Keratinocyte (primary cell): ENCODE measurements around the gene CALML3.

Source experiments
- CTCF ChIP-seq, 3 experiments: IDR thresholded peaks in 1 of 3; conservative IDR thresholded peaks in 1 of 3; optimal IDR thresholded peaks in 1 of 3; 2 replicates in 2 of 3; 3 replicates in 1 of 3; pipeline versions ENCODE3 to v1.5.1; 2011; ENCODE audit warnings: low read length in 3 of 3, mild to moderate bottlenecking in 3 of 3, moderate library complexity in 2 of 3, control low read depth in 1 of 3, inconsistent platforms in 1 of 3; ENCODE audit not compliant: insufficient read depth in 2 of 3; ENCODE audit errors: extremely low read depth in 1 of 3
- EZH2 ChIP-seq: IDR thresholded peaks from one replicate; pipeline ENCODE4 v1.6.1; 2012; ENCODE audit warnings: inconsistent platforms, mild to moderate bottlenecking, low read length, moderate library complexity

GRCh38 chr10:5478694-5479305 lies 46.0 kb upstream of the CALML3 start:
- TF ChIP-seq CTCF (optimal IDR thresholded peaks at IDR 0.05 in 1 of 3, IDR thresholded peaks at IDR 0.05 in 1 of 3, conservative IDR thresholded peaks at IDR 0.05 in 1 of 3; ENCODE audit: extremely low read depth in 1 of 3, insufficient read depth in 2 of 3, low read length in 3 of 3): no peak
- no peak for TF ChIP-seq EZH2
